ENCODE measurements around the gene ZC3H18. TPM values are rescaled to one million over a fixed set of nuclear protein-coding genes. Genes with fewer than 3 reads are reported as not detected.

ZC3H18 gene
- total RNA-seq, 2 donors from 2014 or later = 31.9 to 66.3 TPM

GRCh38 chr16:88534638-88535190, 35.5 kb upstream of the ZC3H18 start:
- H3K9ac ChIP-seq (ENCODE audit: low read depth in 2 of 2, low read length in 2 of 2) = peak overlapping the region; percentile 70 to 96
- intact Hi-C loops (cut with DNase I) = no loop called here
- H3K36me3 ChIP-seq = no peaks in the 10 kb centered on the region
- H3K27ac ChIP-seq = no peak overlapping the region
- H3K4me3 ChIP-seq = peak overlapping the region; percentile 50
- DNase-seq = no peak
- H3K9me3 ChIP-seq = no peaks in the 10 kb centered on the region
- H3K27me3 ChIP-seq = peaks cover 7% of the 10 kb centered on the region
- TF ChIP-seq CTCF (IDR thresholded peaks at IDR 0.05) = no peak
- H3K4me1 ChIP-seq = peaks cover 7% of the 10 kb centered on the region

- no peak for TF ChIP-seq CTCF (IDR thresholded peaks at IDR 0.05)
- peak overlapping the region; percentile 53 to 70 for H3K9ac ChIP-seq (ENCODE audit: low read depth in 2 of 2, low read length in 2 of 2)
- no peak for DNase-seq
- peak overlapping the region; percentile 50 for H3K4me3 ChIP-seq
- peaks cover 13% of the 10 kb centered on the region for H3K27me3 ChIP-seq
- intact Hi-C loops (cut with DNase I) = no loop called here
- H3K36me3 ChIP-seq = no peaks in the 10 kb centered on the region
- H3K9me3 ChIP-seq = no peaks in the 10 kb centered on the region
- no peak overlapping the region for H3K27ac ChIP-seq
- peaks cover 7% of the 10 kb centered on the region for H3K4me1 ChIP-seq
Observed at GRCh38 chr16:88535191-88535856, 34.9 kb upstream of the ZC3H18 start.

GRCh38 chr16:88535857-88536222, 34.4 kb upstream of the ZC3H18 start:
- TF ChIP-seq CTCF (IDR thresholded peaks at IDR 0.05) = no peak

GRCh38 chr16:88536510-88536909, 33.7 kb upstream of the ZC3H18 start:
- Histone ChIP-seq H3K4me3 (no peak overlapping the region), H3K27ac (no peak overlapping the region), H3K9ac (ENCODE audit: low read depth in 2 of 2, low read length in 2 of 2) (no peak overlapping the region), H3K36me3 (no peaks in the 10 kb centered on the region), H3K9me3 (no peaks in the 10 kb centered on the region), H3K4me1 (peaks cover 7% of the 10 kb centered on the region), H3K27me3 (peaks cover 17% of the 10 kb centered on the region)
- intact Hi-C loops (cut with DNase I) = no loop called here
- TF ChIP-seq CTCF (IDR thresholded peaks at IDR 0.05) = no peak
- no peak for DNase-seq

More at GRCh38 chr16:88535857-88536222, 34.4 kb upstream of the ZC3H18 start:
- Histone ChIP-seq H3K27ac (no peak overlapping the region), H3K27me3 (peaks cover 17% of the 10 kb centered on the region), H3K4me3 (no peak overlapping the region), H3K9ac (ENCODE audit: low read depth in 2 of 2, low read length in 2 of 2) (no peak overlapping the region), H3K4me1 (peaks cover 7% of the 10 kb centered on the region), H3K36me3 (no peaks in the 10 kb centered on the region), H3K9me3 (no peaks in the 10 kb centered on the region)
- DNase-seq = no peak
- intact Hi-C loops (cut with DNase I) = no loop called here

GRCh38 chr16:88536971-88537751, 33.0 kb upstream of the ZC3H18 start:
- DNase-seq = no peak
- Histone ChIP-seq H3K9ac (ENCODE audit: low read depth in 2 of 2, low read length in 2 of 2) (no peak overlapping the region), H3K27me3 (peaks cover 17% of the 10 kb centered on the region), H3K36me3 (no peaks in the 10 kb centered on the region), H3K4me3 (no peak overlapping the region), H3K27ac (no peak overlapping the region), H3K4me1 (peaks cover 7% of the 10 kb centered on the region), H3K9me3 (no peaks in the 10 kb centered on the region)
- TF ChIP-seq CTCF (IDR thresholded peaks at IDR 0.05) = no peak
- intact Hi-C loops (cut with DNase I) = no loop called here
